GM06990 (cell line): ENCODE measurements around the gene ASF1A.

ENCODE experiments used
- DNase-seq: peaks from one replicate; pipeline ENCODE4 v3.0.0-alpha.2; 2011; ENCODE audit not compliant: insufficient read length; ENCODE audit errors: extremely low read depth
- H3K27me3 ChIP-seq: replicated peaks from 2 replicates; pipeline ENCODE4 v1.6.0; 2011; ENCODE audit warnings: low read length; ENCODE audit not compliant: control insufficient read depth, insufficient read depth
- H3K36me3 ChIP-seq: 2 replicates; pipeline ENCODE4 v1.5.1; 2011; ENCODE audit warnings: low read length; ENCODE audit not compliant: control insufficient read depth, insufficient read depth
- H3K4me3 ChIP-seq: replicated peaks from 2 replicates; pipeline ENCODE4 v1.5.1; 2011; ENCODE audit warnings: low read depth, mild to moderate bottlenecking, control low read depth, low read length
- CTCF ChIP-seq: IDR thresholded peaks from 2 replicates; pipeline ENCODE4 v1.5.1; 2011; ENCODE audit warnings: low read length, control low read depth, mild to moderate bottlenecking, inconsistent platforms; ENCODE audit not compliant: insufficient read depth, poor library complexity, severe bottlenecking

The ASF1A gene

GRCh38 chr6:118875672-118876071, 18.3 kb upstream of the ASF1A start:
- TF ChIP-seq CTCF: no peak
- no peak overlapping the region for H3K4me3 ChIP-seq
- no peaks in the 10 kb centered on the region for H3K27me3 ChIP-seq
- no peaks in the 10 kb centered on the region for H3K36me3 ChIP-seq
- no peak for DNase-seq

GRCh38 chr6:118876198-118876597, 17.8 kb upstream of the ASF1A start:
- DNase-seq: no peak

GRCh38 chr6:118876814-118877213, 17.1 kb upstream of the ASF1A start:
- TF ChIP-seq CTCF: no peak
- Histone ChIP-seq H3K36me3 (no peaks in the 10 kb centered on the region), H3K4me3 (no peak overlapping the region), H3K27me3 (no peaks in the 10 kb centered on the region)
- no peak for DNase-seq

More at GRCh38 chr6:118876198-118876597, 17.8 kb upstream of the ASF1A start:
- TF ChIP-seq CTCF: no peak
- Histone ChIP-seq H3K4me3 (no peak overlapping the region), H3K27me3 (no peaks in the 10 kb centered on the region), H3K36me3 (no peaks in the 10 kb centered on the region)

GRCh38 chr6:118877806-118878205, 16.1 kb upstream of the ASF1A start:
- H3K36me3 ChIP-seq: no peaks in the 10 kb centered on the region
- TF ChIP-seq CTCF: no peak
- no peak overlapping the region for H3K4me3 ChIP-seq
- no peak for DNase-seq
- no peaks in the 10 kb centered on the region for H3K27me3 ChIP-seq

- no peak for TF ChIP-seq CTCF
- no peak overlapping the region for H3K4me3 ChIP-seq
- no peak for DNase-seq
These were observed 12.3 kb upstream of the ASF1A start for GRCh38 chr6:118881440-118882313.

More at GRCh38 chr6:118881440-118882313, 12.3 kb upstream of the ASF1A start:
- H3K27me3 ChIP-seq: no peaks in the 10 kb centered on the region
- H3K36me3 ChIP-seq: no peaks in the 10 kb centered on the region
